ENCODE results near the gene MICB.
"Not testable (repeated sequence)": the region's sequence is repeated elsewhere in the genome, so short reads cannot be mapped to it uniquely, and the experiment has no call there.

The MICB gene

GRCh38 chr6:31543639-31544038 is 45.7 kb downstream of the MICB start:
- no peak for FAIRE-seq

GRCh38 chr6:31544676-31545075 is 46.7 kb downstream of the MICB start:
- FAIRE-seq, result no peak

DNA sequence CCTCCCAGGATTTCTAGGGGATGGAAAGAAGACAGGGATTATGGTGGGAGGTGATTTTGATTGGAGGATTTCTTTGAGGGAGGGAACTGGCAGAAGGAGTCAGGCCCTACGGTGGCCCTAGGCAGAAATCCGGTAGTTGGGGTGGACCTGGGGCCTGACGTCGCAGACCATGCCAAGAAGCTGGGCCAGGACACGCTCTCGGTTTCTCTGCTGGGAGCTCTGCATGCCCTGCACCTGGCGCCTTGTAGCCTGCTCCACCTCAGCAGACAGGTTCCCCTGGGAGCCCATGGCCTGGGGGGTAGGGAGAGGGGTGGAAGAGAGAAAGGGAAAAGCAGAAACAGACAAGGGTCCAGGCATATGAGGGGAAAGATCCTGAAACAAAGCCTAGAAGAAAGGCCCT is 47.3 kb downstream of the MICB start:
- FAIRE-seq, result no peak

DNA sequence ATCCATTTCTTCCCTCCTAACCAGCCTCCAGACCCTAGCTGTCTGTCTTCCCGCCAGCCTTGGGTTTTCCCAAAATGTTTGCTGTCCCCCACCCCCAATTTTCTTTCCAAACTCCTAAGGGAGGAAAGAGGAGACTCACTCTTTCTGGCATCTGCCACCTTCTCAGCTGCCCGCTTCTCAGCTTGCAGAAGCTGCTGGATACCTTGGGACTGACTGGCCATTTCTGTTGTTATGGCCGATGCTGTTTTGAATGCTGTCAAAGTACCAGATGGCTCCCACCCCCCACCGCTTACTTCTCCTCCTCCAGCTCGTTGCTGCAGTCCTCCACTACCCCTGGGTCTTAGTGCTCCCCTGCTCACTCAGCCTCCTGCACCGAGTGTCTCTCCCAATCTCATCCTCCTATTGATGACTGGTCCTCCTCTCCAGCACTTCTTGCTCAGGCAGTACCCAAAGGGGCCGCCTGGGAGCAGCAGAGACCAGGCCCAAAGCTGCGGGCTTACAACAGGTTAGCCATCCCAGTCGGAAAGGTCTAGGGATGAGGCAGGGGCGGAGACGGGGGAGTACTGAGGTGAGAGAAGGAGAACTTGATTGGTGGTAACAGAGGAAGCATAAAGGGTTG is 48.5 kb downstream of the MICB start, which contains the start of gene ATP6V1G2:
Gene ATP6V1G2 (minus strand): TSS at position 270 of the 619 bp plus-strand sequence. CDS start 49 bp downstream, at position 221.
- no peak for FAIRE-seq

- peak; percentile 90 for FAIRE-seq
Measured at GRCh38 chr6:31546958-31547726, 49.2 kb downstream of the MICB start, which contains the start of gene NFKBIL1. TSS of gene NFKBIL1 (plus strand) at chr6:31547608. CDS start at chr6:31547695, 87 bp downstream.

GRCh38 chr6:31547727-31548543 is 50.0 kb downstream of the MICB start:
- no peak for FAIRE-seq

GRCh38 chr6:31548544-31548873 is 50.6 kb downstream of the MICB start:
- FAIRE-seq, result no peak

- FAIRE-seq, result not testable (repeated sequence)
Measured at GRCh38 chr6:31551371-31551770, 53.4 kb downstream of the MICB start.

DNA sequence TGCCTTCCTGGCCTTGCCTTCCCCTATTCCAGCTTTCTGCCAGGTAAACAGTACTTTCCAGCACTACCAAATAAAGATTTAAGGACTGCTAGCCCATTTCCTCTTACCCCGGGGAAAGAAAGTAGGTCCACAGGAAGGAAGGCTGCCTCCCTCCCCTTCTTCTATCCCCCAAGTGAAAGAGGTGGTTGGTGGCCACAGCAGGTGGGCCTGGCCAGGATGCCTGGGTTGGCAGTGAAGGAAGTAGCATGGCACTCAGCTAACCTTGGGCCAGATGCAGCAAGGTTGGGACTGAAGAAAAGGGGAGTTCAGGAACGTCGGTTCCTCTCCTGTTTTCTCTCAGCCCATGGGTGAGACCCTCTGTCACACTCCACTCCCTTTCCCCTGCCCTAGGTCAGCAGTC is 58.4 kb downstream of the MICB start:
- FAIRE-seq, result no peak

- FAIRE-seq, result no peak
Measured at GRCh38 chr6:31557443-31558317, 59.7 kb downstream of the MICB start.

- FAIRE-seq, result no peak
Measured at GRCh38 chr6:31558318-31558625, 60.3 kb downstream of the MICB start.

GRCh38 chr6:31558631-31559500 is 60.9 kb downstream of the MICB start:
- no peak for FAIRE-seq

- FAIRE-seq, result no peak
Measured at GRCh38 chr6:31559606-31559957, 61.6 kb downstream of the MICB start.

DNA sequence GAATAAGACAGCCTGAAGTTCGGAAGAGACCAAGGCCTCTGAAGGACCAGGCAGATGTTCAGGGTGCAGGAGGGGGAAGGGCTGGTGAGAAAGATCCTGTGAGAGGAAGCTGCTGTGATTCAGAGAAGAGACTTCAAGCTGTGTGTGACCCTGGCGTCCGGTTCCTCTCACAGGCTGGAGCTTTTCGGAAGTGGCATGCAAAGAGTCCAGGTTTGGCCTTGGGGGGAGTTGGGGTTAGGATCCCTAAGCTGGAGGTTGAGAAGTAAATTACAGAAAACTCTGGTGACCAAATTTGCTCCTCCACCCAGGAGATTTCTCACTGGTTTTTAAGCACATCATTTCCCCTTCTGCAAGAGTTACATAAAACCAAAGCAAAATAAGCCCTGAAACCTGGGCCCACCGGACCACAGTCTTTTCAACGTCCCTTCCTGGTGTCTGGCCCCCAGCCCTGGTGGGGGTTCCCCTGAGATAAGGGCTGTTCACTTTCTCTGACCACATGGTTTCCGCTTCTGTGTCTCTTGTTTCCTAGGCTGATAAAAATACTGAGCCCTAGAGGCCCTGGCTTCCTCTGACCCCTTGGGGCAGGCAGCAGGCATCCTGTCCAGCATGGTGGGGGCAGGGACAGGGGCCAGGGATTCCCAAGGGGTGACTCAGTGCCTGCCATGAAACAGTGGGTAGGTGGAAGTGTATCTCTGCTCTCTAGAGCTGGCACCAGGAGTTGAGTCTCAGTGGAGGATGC is 62.2 kb downstream of the MICB start:
- no peak for FAIRE-seq

- no peak for FAIRE-seq
Measured at GRCh38 chr6:31560697-31561058, 62.7 kb downstream of the MICB start.

All from A204.1 (cell line).